ENCODE results near the gene ATP6V1B1. TPM values are rescaled to one million over a fixed set of nuclear protein-coding genes. Genes with fewer than 3 reads are reported as not detected.

Gene ATP6V1B1
- total RNA-seq, 1 donor from 2014 or later, result not detected

GRCh38 chr2:70964596-70965386, 29.1 kb downstream of the ATP6V1B1 start:
- peak in 1 of 2 donors; percentile 68 for DNase-seq (ENCODE audit: low read depth in 2 of 2)

DNA sequence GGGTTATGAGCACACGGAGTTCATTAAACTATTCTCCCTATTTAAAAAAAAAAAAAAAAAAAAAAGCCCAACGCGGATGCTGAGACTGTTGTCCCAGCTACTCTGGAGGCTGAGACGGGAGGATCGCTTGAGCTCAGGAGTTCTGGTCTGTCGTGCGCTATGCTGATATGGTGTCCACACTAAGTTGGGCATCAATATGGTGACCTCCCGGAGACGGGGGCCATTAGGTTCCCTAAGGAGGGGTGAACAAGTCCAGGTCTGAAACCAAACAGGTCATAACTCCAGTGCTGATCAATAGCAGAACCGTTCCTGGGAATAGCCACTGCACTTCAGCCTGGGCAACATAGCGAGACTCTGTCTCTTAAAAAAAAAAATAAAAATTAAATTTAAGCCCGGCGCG, 29.8 kb downstream of the ATP6V1B1 start:
- no peak for DNase-seq (ENCODE audit: low read depth in 2 of 2)

DNA sequence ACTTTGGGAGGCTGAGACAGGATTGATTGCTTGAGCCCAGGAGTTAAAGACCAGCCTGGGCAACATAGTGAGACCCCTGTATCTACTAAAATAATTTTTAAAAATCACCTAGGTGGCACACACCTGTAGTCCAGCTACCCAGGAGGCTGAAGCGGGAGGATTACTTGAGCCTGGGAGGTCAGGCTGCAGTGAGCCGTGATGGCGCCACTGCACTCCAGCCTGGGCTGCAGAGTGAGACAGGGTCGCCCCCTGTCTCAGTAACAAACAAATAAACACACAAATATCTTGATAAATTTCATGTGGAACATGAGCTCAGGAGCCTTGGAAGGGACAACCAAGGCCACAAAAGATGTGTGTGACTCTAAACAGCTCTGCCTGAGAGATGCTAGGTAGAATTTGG, 31.0 kb downstream of the ATP6V1B1 start:
- DNase-seq (ENCODE audit: low read depth in 2 of 2), result no peak

GRCh38 chr2:70967189-70967588, 31.5 kb downstream of the ATP6V1B1 start:
- no peak for DNase-seq (ENCODE audit: low read depth in 2 of 2)

DNA sequence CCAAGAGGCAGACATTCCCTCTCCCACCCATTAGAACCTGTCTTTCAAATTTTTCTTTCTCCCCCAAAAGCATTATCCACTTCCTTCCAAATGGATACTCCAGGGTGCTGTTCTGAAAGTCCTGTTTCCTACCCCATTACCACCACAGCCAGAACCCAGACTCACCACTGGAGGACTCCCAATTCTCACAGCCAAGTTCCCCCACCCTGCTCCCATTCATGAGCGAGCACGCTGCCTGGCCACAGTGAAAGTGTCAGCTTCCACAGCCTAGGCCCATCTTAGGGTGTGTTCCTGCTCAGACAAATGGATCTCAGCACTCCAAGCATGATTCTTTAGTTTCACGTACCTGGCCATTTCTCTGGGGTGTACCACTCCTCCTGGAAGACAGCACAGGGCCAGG, 38.9 kb downstream of the ATP6V1B1 start:
- DNase-seq (ENCODE audit: low read depth in 2 of 2), result no peak

- DNase-seq (ENCODE audit: low read depth in 2 of 2), result no peak
These were observed 39.5 kb downstream of the ATP6V1B1 start for GRCh38 chr2:70975237-70975636.

- DNase-seq (ENCODE audit: low read depth in 2 of 2), result peak; percentile 56 to 72
These were observed 42.0 kb downstream of the ATP6V1B1 start for GRCh38 chr2:70977605-70978205.

DNA sequence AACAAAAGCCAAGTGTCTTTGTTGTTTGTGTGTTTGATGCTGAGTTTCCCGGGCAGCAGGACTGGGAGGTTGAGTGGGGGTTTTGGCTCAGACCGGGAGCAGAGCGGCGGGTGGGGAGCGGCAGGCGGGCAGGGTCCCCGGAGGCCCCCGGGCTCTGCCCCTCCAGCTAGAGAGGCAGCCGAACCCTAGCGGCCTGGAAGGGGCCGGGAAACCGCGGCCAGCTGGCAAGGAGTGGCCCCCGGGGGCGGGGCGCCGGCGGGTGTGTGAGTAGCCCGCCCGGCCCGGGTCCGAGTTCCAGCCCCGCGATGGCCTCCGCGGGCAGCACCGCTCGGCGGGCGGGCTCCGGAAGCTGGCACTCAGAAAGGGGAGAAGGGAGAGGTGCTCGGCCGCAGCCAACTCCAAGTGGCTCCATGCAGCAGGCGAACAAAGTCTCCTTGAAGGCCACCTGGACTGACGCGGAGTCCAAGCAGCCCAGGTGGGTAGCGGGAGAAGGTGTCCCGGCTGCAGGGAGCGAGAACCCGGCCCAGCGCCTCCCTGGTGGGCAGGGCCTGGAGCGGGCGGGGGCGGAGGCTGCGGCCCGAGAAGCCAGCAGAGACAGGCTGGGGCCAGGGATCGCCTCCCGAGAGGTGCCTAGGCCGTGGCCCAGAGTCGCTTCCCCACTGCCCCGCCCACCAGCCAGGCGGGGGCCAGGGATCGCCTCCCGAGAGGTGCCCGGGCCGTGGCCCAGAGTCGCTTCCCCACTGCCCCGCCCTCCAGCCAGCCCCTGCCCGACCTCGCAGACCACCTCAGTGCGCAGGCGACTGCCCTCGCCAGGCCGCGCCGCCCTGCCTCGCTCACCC, 42.9 kb downstream of the ATP6V1B1 start, which contains the start of gene ANKRD53:
TSS of gene ANKRD53 (plus strand) at position 290 of the 839 bp plus-strand sequence. CDS start at position 306, 16 bp downstream.
- peak in 1 of 2 donors; percentile 42 for DNase-seq (ENCODE audit: low read depth in 2 of 2)

GRCh38 chr2:70979180-70979488, 43.4 kb downstream of the ATP6V1B1 start:
- DNase-seq (ENCODE audit: low read depth in 2 of 2), result no peak

DNA sequence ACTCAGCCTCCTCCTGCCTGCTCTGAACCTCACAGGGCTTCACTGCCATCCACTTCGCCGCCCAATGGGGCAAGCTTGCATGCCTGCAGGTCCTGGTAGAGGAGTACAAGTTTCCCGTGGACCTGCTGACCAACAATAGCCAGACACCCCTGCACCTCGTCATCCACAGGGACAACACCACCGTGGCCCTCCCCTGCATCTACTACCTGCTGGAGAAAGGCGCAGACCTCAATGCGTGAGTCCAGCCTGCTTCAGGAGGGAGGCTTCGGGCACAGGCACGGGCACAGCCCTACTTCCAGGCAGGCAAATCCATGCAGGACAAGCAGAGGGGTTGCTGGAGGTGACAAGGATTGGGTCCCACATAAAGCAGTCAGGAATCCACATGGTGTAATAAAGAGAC, 43.9 kb downstream of the ATP6V1B1 start:
- DNase-seq (ENCODE audit: low read depth in 2 of 2), result no peak

- no peak for DNase-seq (ENCODE audit: low read depth in 2 of 2)
These were observed 45.7 kb downstream of the ATP6V1B1 start for GRCh38 chr2:70981421-70981820.

DNA sequence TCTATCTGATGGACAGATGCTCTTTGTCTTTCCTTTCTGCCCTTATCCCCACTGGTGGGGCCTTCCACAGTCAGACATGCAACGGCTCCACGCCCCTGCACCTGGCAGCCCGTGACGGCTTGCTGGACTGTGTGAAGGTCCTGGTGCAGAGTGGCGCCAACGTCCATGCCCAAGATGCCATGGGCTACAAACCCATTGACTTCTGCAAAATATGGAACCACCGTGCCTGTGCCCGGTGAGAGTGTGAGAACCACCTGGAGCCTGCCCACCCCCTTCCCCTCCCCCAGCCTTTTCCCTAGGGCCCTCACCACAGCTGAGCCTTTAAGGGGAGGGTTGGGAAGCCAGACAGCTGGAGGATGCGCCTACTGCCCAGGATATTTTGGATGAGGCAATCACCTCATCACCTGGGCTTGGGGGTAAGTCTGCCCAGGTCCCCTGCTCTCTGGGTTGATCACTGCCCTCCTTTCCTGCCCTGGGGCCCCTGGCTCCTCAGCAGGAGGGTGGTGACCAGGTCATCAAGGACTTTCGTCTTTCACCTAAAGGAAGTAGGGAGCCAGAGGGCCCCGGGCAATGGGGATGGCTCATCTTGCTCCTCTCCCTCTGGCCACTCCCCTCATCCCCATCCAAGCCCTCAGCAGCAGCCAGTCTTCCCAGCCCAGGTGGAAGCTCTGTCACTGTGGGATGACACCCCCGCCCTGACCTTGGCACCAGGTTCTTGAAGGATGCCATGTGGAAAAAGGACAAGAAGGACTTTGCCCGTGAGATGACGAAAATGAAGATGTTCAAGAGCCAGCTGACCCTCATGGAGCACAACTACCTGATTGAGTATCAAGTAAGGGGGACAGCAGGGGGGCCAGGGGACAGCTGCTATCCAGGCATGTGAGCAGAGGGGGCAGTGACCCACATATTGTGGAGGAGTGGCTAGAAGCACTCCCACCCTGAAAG, 46.4 kb downstream of the ATP6V1B1 start:
- DNase-seq (ENCODE audit: low read depth in 2 of 2), result no peak

GRCh38 chr2:70982971-70983370, 47.3 kb downstream of the ATP6V1B1 start:
- no peak for DNase-seq (ENCODE audit: low read depth in 2 of 2)

DNA sequence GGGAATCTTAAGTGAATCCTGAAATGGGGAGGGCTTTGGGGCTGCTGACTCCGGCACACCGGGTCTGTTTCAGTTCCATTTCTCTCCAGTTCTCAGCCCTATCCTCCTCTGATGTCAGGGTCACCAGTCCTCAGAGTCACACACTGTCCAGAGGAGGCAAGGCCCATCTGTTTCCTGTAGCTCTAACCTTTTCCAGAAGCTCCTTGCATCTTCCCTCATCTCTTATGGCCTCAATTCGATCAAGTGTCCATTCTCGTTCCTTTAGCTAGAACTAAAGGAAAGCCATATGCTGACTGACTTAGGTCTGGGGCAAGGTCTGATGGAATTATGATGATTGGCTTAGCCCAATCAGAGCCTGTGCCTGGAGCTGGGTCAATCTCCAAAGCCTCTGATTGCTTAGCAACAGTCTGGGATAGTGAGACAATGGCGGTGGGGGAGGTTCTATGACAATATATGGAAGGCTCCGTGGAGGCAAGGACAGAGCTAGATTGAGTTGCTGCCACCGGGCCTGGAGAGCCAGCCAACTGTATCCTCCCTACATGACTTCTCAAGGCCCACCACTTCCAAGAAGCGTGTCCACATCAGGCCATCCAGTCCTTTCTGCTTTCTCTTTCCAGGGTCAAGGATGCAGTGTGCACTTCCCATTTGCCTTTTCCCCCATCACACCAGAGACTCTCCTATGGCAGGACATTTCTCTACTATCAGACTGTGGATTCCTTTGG, 48.0 kb downstream of the ATP6V1B1 start:
- no peak for DNase-seq (ENCODE audit: low read depth in 2 of 2)

GRCh38 chr2:70984228-70984575, 48.5 kb downstream of the ATP6V1B1 start:
- DNase-seq (ENCODE audit: low read depth in 2 of 2), result no peak

DNA sequence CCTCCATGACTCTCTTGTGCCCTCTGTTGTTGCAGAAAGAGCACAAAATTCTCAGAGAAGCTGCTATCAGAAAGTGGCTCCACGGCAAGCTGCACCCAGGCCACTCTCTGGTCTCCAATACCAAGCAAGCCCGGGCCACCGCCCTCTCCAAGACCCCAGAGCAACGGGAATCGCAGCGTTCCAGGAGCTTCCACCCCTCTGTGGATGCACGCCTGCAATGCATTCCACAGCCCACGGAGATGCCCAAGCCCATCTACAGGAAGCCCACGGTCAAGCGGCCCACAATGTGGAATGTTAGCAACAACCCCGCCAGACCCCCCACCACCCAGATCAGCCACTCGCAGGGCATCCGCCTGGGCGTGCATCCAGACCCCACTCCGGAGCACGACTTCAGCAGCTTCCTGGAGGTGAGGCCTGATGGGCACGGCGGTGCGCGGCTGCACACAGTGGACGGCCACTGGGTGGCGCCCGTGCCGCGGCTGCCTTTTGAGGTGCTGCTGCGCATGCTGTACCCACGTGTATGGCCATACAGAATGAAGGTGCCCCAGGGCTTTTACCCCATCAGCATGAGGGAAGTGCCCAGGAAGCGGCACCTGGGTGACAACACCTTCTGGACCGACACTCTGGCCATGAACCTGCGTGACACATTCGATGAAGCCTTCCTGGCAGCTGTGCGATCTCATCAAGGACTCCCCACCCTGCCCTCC, 49.0 kb downstream of the ATP6V1B1 start:
- DNase-seq (ENCODE audit: low read depth in 2 of 2), result peak in 1 of 2 donors; percentile 58

- no peak for DNase-seq (ENCODE audit: low read depth in 2 of 2)
These were observed 49.6 kb downstream of the ATP6V1B1 start for GRCh38 chr2:70985283-70985688.

DNA sequence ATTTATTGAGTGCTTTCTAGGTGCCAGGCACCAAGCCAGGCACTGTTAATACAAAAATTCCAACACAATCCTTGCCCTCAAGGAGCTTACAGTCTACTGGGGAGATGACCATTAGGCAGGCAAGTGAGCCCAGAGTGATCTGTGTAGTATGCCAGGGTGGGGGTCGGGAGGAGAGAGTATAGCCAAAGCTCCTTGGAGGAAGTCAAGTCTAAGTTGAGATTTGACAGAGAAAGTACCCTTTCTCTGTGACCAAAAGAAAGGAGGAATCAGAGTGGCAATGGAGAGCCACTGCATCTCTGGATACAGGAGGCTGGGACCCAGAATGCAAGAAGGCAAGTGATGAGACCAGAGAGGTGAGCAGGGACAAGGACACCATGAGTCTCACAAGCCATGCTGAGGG, 50.3 kb downstream of the ATP6V1B1 start:
- no peak for DNase-seq (ENCODE audit: low read depth in 2 of 2)

GRCh38 chr2:70986499-70987189, 50.9 kb downstream of the ATP6V1B1 start:
- no peak for DNase-seq (ENCODE audit: low read depth in 2 of 2)
